Esophagus squamous epithelium (tissue), 4 donors: ENCODE measurements around the gene F12.

Experiments
- CTCF ChIP-seq, 6 experiments: fragments of 450-650 bp in 4 of 6; fragments of 200-600 bp in 2 of 6; sonication (generic) in 2 of 6; IDR thresholded peaks; one replicate each; pipeline ENCODE4 v1.5.1; 2016 to 2019; ENCODE audit warnings: antibody characterized with exemption in 6 of 6, mild to moderate bottlenecking in 4 of 6, moderate library complexity in 4 of 6
- POLR2A ChIP-seq, 4 donors: fragments of 450-650 bp; IDR thresholded peaks; one replicate each; pipeline ENCODE4 v1.6.1; 2017; ENCODE audit warnings: antibody characterized with exemption in 4 of 4, mild to moderate bottlenecking in 4 of 4, moderate library complexity in 3 of 4

- no peak for TF ChIP-seq CTCF (IDR thresholded peaks at IDR 0.05)
- no peak for TF ChIP-seq POLR2A (IDR thresholded peaks at IDR 0.05)
These were observed 3.4 kb upstream of the F12 start for GRCh38 chr5:177412603-177413233.
